Heart left ventricle (tissue), 16 donors: ENCODE data around the gene PROZ. TPM values are rescaled to one million over a fixed set of nuclear protein-coding genes. Genes with fewer than 3 reads are reported as not detected.
"Not testable (repeated sequence)": the region's sequence is repeated elsewhere in the genome, so short reads cannot be mapped to it uniquely, and the experiment has no call there.

ENCODE experiments used
- ATAC-seq, 4 donors: fragments of 200-7000 bp; cut with Tn5 transposase; one replicate each; pipeline ENCODE4 v1.9.1; 2020 to 2022; ENCODE audit warnings: moderate library complexity in 4 of 4, mild to moderate bottlenecking in 3 of 4, moderate number of reproducible peaks in 1 of 4
- DNase-seq, 5 donors: peaks; one replicate each; pipeline ENCODE4 v3.0.0-alpha.2; 2020
- H3K27ac ChIP-seq, 12 donors: fragments of 200-600 bp; sonication (generic) in 4 of 12; one replicate each; pipeline versions ENCODE4 v1.5.0 to v1.8.0; 2016 to 2022; ENCODE audit warnings: mild to moderate bottlenecking in 2 of 12
- H3K27me3 ChIP-seq, 9 donors: fragments of 200-600 bp; sonication (generic) in 2 of 9; one replicate each; pipeline versions ENCODE4 v1.5.1 to v1.8.0; 2016 to 2022; ENCODE audit warnings: mild to moderate bottlenecking in 3 of 9
- H3K36me3 ChIP-seq, 9 donors: fragments of 200-600 bp; sonication (generic) in 2 of 9; one replicate each; pipeline versions ENCODE4 v1.5.0 to v1.8.0; 2018 to 2022; ENCODE audit warnings: mild to moderate bottlenecking in 2 of 9
- H3K4me1 ChIP-seq, 12 donors: fragments of 200-600 bp; sonication (generic) in 4 of 12; one replicate each; pipeline versions ENCODE4 v1.5.0 to v1.8.0; 2016 to 2022; ENCODE audit warnings: mild to moderate bottlenecking in 3 of 12
- H3K4me3 ChIP-seq, 12 donors: fragments of 200-600 bp; sonication (generic) in 4 of 12; one replicate each; pipeline versions ENCODE4 v1.5.0 to v1.8.0; 2017 to 2022; ENCODE audit warnings: mild to moderate bottlenecking in 9 of 12, moderate library complexity in 4 of 12
- H3K9me3 ChIP-seq, 12 donors: fragments of 200-600 bp; sonication (generic) in 4 of 12; one replicate each; pipeline versions ENCODE4 v1.5.0 to v1.8.0; 2016 to 2022; ENCODE audit warnings: mild to moderate bottlenecking in 1 of 12
- POLR2A ChIP-seq, 2 donors: fragments of 450-650 bp; IDR thresholded peaks; one replicate each; pipeline ENCODE4 v1.6.1; 2017; ENCODE audit warnings: antibody characterized with exemption in 2 of 2, mild to moderate bottlenecking in 2 of 2, moderate library complexity in 2 of 2
- WGBS, 4 donors: extraction: QIAGEN DNeasy Blood & Tissue Kit in 2 of 4; methylation state at CpG; one replicate each; pipeline versions ENCODE4 v1.1.5 to v1.1.7; 2013 to 2018; 5-methylcytosine and 5-hydroxymethylcytosine counted together
- intact Hi-C, 10 donors: fragments of 100-400 bp; cut with DNase I; formaldehyde crosslinking; loops; one replicate each; pipeline versions ENCODE4 v1.11.1 to v1.14.2; 2022
- polyA plus RNA-seq, 2 donors: library from polyadenylated mRNA; stranded (reverse); fragments of 200-250 nt; gene quantifications; one replicate each; pipeline ENCODE4 v1.2.3, GENCODE V29; 2013
- total RNA-seq, 9 donors: library from RNA; depleted of rRNA in 2 of 9; stranded (reverse); fragments of >200 nt in 2 of 9; fragmentation: NEBNext Ultra II Directional in 3 of 9; extraction: Animal tissue kit (Norgen Biotek cat#: 25700) in 3 of 9; gene quantifications; one replicate each; pipeline versions ENCODE4 v1.1.0 to v1.2.4, GENCODE V29; 2016 to 2023
- TF ChIP-seq, protein P1 (sequence below), 12 donors: fragments of 200-600 bp; sonication (generic) in 4 of 12; IDR thresholded peaks; one replicate each; pipeline versions ENCODE4 v1.5.0 to v1.8.0; 2018 to 2022; ENCODE audit warnings: antibody characterized with exemption in 12 of 12, mild to moderate bottlenecking in 5 of 12
- donor health status: ischemic (EF 13 %, LVEDD 7.1; RV severe dilation, severe dysfunction).
- donor health status: healthy with polysubstance abuse.
- donor health status: DM: no; HTN: yes; CAD: no.
- donor health status: DM: no; HTN: no; CAD: no.
- donor health status: ischemic (EF 25% LVEDD 6.9; RV normal size, moderate dysfunction).
- donor health status: ischemic (EF 25% LVEDD 5.7; RV mildly dilated, moderate dysfunction).
- donor health status: healthy.
- donor health status: DM: yes; HTN: yes; CAD: no.
- donor health status: ischemic (EF 35%, LVEDD 5.7; RV mildly dilated, moderate dysfunction).
- donor health status: nonischemic (EF 11% LVEDD 7.7; RV severe dilation, severe dysfunction).
- donor health status: DM: yes; HTN: yes; CAD: no.
- donor health status: PGD.
- donor health status: ischemic (EF 29% LVEDD 5.4; RV normal size, mild dysfunction).
- donor health status: nonischemic (EF 23%, LVEDD 6.1; RV moderate dilation, normal function).

PROZ gene
- total and polyA plus RNA-seq, 11 donors: not detected

DNA sequence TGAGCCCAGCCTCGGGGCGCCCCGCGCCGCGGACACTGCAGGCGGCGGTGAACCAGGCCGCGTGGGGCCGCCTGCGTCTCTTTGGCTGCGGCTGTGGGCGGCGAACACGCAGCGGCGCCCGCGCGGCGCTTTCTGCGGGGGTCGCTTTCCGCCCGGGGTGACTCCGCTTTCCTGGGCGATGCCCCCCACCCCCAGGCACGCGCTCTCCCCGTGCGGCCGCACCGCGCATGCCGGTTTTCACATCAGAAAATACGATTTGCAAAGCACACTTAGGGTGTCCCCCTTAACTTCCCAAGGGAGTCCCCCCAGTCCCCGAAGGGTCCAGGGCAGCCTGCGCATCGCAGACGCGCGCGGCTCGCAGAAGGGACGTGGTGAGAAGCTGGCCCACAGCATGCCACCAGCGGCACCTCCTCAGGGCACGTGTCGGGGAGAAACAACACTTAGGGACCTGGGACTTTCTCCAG is 47.6 kb upstream of the PROZ start:
- Histone ChIP-seq H3K36me3 (no peaks in the 10 kb centered on the region), H3K4me3 (peak overlapping the region; percentile 20 to 57 (median 50)), H3K4me1 (peaks cover 0 to 18% (median 13%) of the 10 kb centered on the region in 12 donors), H3K27ac (no peak overlapping the region), H3K27me3 (peaks cover 4 to 28% (median 21%) of the 10 kb centered on the region in 9 donors), H3K9me3 (no peaks in the 10 kb centered on the region)
- DNase-seq (peak in 3 of 5 donors; percentile 14 to 48 (median 16)), ATAC-seq (no peak)
- intact Hi-C loops: no loop called here
- TF ChIP-seq POLR2A (IDR thresholded peaks at IDR 0.05): no peak
- TF ChIP-seq, protein P1, sequence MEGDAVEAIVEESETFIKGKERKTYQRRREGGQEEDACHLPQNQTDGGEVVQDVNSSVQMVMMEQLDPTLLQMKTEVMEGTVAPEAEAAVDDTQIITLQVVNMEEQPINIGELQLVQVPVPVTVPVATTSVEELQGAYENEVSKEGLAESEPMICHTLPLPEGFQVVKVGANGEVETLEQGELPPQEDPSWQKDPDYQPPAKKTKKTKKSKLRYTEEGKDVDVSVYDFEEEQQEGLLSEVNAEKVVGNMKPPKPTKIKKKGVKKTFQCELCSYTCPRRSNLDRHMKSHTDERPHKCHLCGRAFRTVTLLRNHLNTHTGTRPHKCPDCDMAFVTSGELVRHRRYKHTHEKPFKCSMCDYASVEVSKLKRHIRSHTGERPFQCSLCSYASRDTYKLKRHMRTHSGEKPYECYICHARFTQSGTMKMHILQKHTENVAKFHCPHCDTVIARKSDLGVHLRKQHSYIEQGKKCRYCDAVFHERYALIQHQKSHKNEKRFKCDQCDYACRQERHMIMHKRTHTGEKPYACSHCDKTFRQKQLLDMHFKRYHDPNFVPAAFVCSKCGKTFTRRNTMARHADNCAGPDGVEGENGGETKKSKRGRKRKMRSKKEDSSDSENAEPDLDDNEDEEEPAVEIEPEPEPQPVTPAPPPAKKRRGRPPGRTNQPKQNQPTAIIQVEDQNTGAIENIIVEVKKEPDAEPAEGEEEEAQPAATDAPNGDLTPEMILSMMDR (IDR thresholded peaks at IDR 0.05): no peak
- WGBS, 4 donors: 16 to 48% (median 22%) methylated on average over 20 to 49 of the region's 49 CpGs

DNA sequence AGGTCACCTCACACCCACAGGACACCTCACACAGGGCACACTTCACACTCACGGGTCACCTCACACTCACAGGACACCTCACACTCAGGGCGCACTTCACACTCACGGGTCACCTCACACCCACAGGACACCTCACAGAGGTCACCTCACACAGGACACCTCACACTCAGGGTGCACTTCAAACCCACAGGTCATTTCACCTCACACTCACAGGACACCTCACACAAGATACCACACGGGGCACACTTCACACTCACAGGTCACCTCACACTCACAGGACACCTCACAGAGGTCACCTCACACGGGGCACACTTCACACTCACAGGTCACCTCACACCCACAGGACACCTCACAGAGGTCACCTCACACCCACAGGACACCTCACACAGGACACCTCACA is 46.6 kb upstream of the PROZ start:
- DNase-seq: peak in 1 of 5 donors; percentile 10
- Histone ChIP-seq H3K4me1 (peaks cover 0 to 18% (median 13%) of the 10 kb centered on the region in 12 donors), H3K27me3 (peaks cover 4 to 28% (median 21%) of the 10 kb centered on the region in 9 donors)
- WGBS, 4 donors: 85 to 92% (median 89%) methylated on average over 5 of the region's 5 CpGs
- H3K27ac ChIP-seq, ATAC-seq, H3K36me3 ChIP-seq, intact Hi-C loops, H3K9me3 ChIP-seq, H3K4me3 ChIP-seq: not testable (repeated sequence)

- H3K4me3 ChIP-seq, H3K27ac ChIP-seq, H3K36me3 ChIP-seq, intact Hi-C loops, ATAC-seq, H3K9me3 ChIP-seq: not testable (repeated sequence)
- 67 to 84% (median 79%) methylated on average over 1 of the region's 1 CpG for WGBS, 4 donors
- Histone ChIP-seq H3K4me1 (peaks cover 0 to 18% (median 13%) of the 10 kb centered on the region in 12 donors), H3K27me3 (peaks cover 4 to 28% (median 21%) of the 10 kb centered on the region in 9 donors)
- peak in 1 of 5 donors; percentile 17 for DNase-seq
Observed at GRCh38 chr13:113112475-113112874, 46.0 kb upstream of the PROZ start.

DNA sequence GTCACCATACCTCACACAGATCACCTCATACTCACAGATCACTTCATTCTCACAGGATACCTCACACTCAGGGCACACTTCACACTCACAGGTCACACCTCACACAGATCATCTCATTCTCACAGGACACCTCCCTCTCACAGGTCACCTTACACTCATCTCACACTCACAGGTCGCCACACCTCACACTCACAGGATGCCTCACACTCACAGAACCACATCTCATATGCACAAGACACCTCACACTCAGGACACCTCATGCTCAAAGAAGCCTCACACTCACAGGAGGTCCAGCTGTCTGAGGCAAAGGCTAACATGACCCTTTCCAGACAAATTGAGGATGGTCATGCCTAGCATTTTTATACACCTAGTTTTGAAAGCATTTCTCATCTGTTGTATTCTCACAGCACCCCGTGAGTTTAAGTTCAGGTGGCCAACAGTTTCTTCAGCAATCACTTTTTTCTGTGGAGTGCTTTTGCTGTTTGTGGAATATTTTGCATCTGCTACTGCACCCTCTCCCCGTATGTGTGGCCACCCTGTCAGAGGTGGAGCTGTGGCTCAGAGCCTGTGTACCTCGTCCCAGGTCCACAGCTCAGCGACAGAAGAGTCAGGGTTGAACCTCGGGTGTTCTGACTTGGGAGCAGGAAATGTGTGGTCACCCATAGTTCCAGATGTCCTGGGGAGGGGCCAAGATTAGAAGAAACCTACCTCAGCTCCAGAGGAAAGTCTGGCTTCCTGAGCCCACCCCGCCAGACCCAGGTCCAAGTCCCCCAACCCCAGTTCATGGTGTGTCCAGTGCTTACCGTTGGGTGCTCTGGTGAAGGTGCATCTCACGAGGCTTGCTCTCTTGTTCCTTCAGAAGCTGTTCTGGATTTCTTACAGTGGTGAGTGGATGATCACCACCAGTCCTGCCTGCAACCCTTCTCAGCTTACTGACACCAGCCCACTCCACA is 45.3 kb upstream of the PROZ start:
- ATAC-seq (no peak), DNase-seq (peak in 2 of 5 donors; percentile 9 to 11)
- H3K4me1 ChIP-seq: peaks cover 0 to 18% (median 13%) of the 10 kb centered on the region in 12 donors
- peaks cover 4 to 28% (median 21%) of the 10 kb centered on the region in 9 donors for H3K27me3 ChIP-seq
- H3K9me3 ChIP-seq: no peaks in the 10 kb centered on the region
- intact Hi-C loops: no loop called here
- no peak overlapping the region for H3K4me3 ChIP-seq
- TF ChIP-seq, protein P1 (IDR thresholded peaks at IDR 0.05): no peak
- no peak for TF ChIP-seq POLR2A (IDR thresholded peaks at IDR 0.05)
- 70 to 81% (median 75%) methylated on average over 8 to 9 of the region's 9 CpGs for WGBS, 4 donors
- H3K27ac ChIP-seq: no peak overlapping the region
- H3K36me3 ChIP-seq: no peaks in the 10 kb centered on the region

DNA sequence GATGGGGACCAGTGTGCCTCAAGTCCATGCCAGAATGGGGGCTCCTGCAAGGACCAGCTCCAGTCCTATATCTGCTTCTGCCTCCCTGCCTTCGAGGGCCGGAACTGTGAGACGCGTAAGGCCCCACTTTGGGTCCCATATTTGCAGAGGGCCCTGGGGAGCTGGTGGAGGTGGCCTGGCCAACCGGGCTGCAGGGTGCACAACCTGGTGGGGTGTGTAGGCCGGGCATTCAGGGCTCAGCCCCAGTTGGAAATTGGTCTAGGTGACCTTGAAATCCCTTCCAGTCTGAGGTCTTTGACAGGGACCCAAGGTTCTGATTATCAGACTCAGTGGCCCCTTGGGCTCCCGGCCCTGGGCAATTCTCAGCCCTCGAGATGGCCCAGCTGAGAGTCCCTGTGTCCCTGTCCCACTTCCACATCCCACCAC is 44.6 kb upstream of the PROZ start:
- DNase-seq (peak in 2 of 5 donors; percentile 11), ATAC-seq (no peak)
- intact Hi-C loops: no loop called here

More for the DNA sequence above, 44.6 kb upstream of the PROZ start:
- Histone ChIP-seq H3K27ac (no peak overlapping the region), H3K4me1 (peaks cover 0 to 18% (median 13%) of the 10 kb centered on the region in 12 donors), H3K9me3 (no peaks in the 10 kb centered on the region), H3K36me3 (no peaks in the 10 kb centered on the region), H3K4me3 (no peak overlapping the region), H3K27me3 (peaks cover 4 to 28% (median 21%) of the 10 kb centered on the region in 9 donors)
- 94 to 97% (median 96%) methylated on average over 8 of the region's 8 CpGs for WGBS, 4 donors
- TF ChIP-seq, protein P1 (IDR thresholded peaks at IDR 0.05): no peak
- no peak for TF ChIP-seq POLR2A (IDR thresholded peaks at IDR 0.05)
